ENCODE results near the gene CHRM5.

DNA sequence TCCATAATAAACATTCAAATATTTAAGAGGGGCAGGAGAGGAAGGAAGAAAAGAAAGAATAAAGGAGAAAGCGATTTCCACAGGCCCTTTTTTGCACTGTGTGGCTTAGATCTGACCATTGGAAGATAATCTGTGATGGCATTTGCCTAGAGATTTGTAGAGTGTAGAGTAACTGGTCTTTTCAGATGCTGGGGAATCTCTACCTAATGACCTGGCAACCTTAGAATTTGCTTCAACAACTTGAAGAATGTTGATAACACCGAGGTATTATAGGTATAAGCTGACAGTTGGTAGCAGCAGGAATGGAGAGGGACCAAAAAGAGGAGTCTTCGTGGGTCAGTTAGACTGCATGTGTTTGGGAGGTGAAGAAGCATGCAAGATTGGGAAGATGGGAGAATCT lies 91.6 kb downstream of the CHRM5 start:
- TF ChIP-seq, protein P1, sequence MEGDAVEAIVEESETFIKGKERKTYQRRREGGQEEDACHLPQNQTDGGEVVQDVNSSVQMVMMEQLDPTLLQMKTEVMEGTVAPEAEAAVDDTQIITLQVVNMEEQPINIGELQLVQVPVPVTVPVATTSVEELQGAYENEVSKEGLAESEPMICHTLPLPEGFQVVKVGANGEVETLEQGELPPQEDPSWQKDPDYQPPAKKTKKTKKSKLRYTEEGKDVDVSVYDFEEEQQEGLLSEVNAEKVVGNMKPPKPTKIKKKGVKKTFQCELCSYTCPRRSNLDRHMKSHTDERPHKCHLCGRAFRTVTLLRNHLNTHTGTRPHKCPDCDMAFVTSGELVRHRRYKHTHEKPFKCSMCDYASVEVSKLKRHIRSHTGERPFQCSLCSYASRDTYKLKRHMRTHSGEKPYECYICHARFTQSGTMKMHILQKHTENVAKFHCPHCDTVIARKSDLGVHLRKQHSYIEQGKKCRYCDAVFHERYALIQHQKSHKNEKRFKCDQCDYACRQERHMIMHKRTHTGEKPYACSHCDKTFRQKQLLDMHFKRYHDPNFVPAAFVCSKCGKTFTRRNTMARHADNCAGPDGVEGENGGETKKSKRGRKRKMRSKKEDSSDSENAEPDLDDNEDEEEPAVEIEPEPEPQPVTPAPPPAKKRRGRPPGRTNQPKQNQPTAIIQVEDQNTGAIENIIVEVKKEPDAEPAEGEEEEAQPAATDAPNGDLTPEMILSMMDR (IDR thresholded peaks at IDR 0.05; ENCODE audit: poor library complexity): no peak
- no peak for TF ChIP-seq EZH2 (IDR thresholded peaks at IDR 0.05; ENCODE audit: borderline replicate concordance)
